Body of pancreas (tissue), 4 donors: ENCODE data around the gene RANBP17.

Experiments used
- CTCF ChIP-seq, 7 experiments: fragments of 450-650 bp in 4 of 7; fragments of 200-600 bp in 3 of 7; sonication (generic) in 3 of 7; IDR thresholded peaks; one replicate each; pipeline ENCODE4 v1.5.1; 2016 to 2019; ENCODE audit warnings: antibody characterized with exemption in 7 of 7
- POLR2A ChIP-seq, 3 donors: fragments of 450-650 bp; IDR thresholded peaks; one replicate each; pipeline ENCODE4 v1.6.1; 2016; ENCODE audit warnings: antibody characterized with exemption in 3 of 3, mild to moderate bottlenecking in 2 of 3

- TF ChIP-seq CTCF (IDR thresholded peaks at IDR 0.05) (no peak), POLR2A (IDR thresholded peaks at IDR 0.05) (no peak)
These were observed 80.0 kb downstream of the RANBP17 start for GRCh38 chr5:170941788-170942187.
